GM23338 (cell line): Measurements from ENCODE around the gene AIG1. TPM values are rescaled to one million over a fixed set of nuclear protein-coding genes. Genes with fewer than 3 reads are reported as not detected.

Experiments used
- ATAC-seq: fragments of 200-7000 bp; cut with Tn5 transposase; 3 replicates; pipeline ENCODE4 v1.9.1; 2020
- DNase-seq: peaks from one replicate; pipeline ENCODE4 v3.0.0-alpha.2; 2015; ENCODE audit warnings: low spot score
- H2AFZ ChIP-seq: fragments of 200-600 bp; sonication (generic); 2 replicates; pipeline ENCODE4 v1.8.0; 2016; ENCODE audit warnings: antibody characterized with exemption, mild to moderate bottlenecking, moderate library complexity
- H3F3A ChIP-seq: fragments of 200-600 bp; sonication (generic); replicated peaks from 2 replicates; pipeline ENCODE4 v1.8.0; 2017; ENCODE audit warnings: antibody characterized with exemption, mixed run types, low read depth
- H3K27ac ChIP-seq: fragments of 200-600 bp; sonication (generic); 2 replicates; pipeline ENCODE4 v1.6.1; 2016; ENCODE audit warnings: low read depth
- H3K27me3 ChIP-seq: fragments of 200-600 bp; sonication (generic); 2 replicates; pipeline ENCODE4 v1.8.0; 2016; ENCODE audit warnings: mild to moderate bottlenecking, mixed run types, moderate library complexity; ENCODE audit not compliant: insufficient read depth
- H3K36me3 ChIP-seq: fragments of 200-600 bp; sonication (generic); 2 replicates; pipeline ENCODE4 v1.8.0; 2016; ENCODE audit warnings: mild to moderate bottlenecking; ENCODE audit not compliant: insufficient read depth
- H3K4me1 ChIP-seq: fragments of 200-600 bp; sonication (generic); 2 replicates; pipeline ENCODE4 v1.8.0; 2016; ENCODE audit warnings: mild to moderate bottlenecking, moderate library complexity; ENCODE audit not compliant: insufficient read depth
- H3K4me2 ChIP-seq: fragments of 200-600 bp; sonication (generic); 2 replicates; pipeline ENCODE4 v1.7.1; 2017; ENCODE audit warnings: mixed run types
- H3K4me3 ChIP-seq: fragments of 200-600 bp; sonication (generic); 2 replicates; pipeline ENCODE4 v1.6.1; 2016; ENCODE audit warnings: mixed run types
- H3K79me2 ChIP-seq: fragments of 200-600 bp; sonication (generic); replicated peaks from 2 replicates; pipeline ENCODE4 v1.8.0; 2017; ENCODE audit warnings: mild to moderate bottlenecking; ENCODE audit not compliant: insufficient read depth
- H3K9me2 ChIP-seq: fragments of 200-600 bp; sonication (generic); 2 replicates; pipeline ENCODE4 v1.8.0; 2017; ENCODE audit not compliant: insufficient read depth
- H4K20me1 ChIP-seq: fragments of 200-600 bp; sonication (generic); replicated peaks from 2 replicates; pipeline ENCODE4 v1.8.0; 2017; ENCODE audit warnings: mild to moderate bottlenecking; ENCODE audit not compliant: insufficient read depth
- H3K27ac Mint-ChIP-seq: 2 replicates; pipeline ENCODE4 v1.8.0; 2020; ENCODE audit warnings: inconsistent platforms, mild to moderate bottlenecking, moderate library complexity, mixed read lengths
- H3K27me3 Mint-ChIP-seq: 3 replicates; pipeline ENCODE4 v1.8.0; 2022; ENCODE audit warnings: low read depth, mild to moderate bottlenecking, moderate library complexity, mixed read lengths, inconsistent platforms; ENCODE audit not compliant: insufficient read depth, poor library complexity
- H3K36me3 Mint-ChIP-seq: 3 replicates; pipeline ENCODE4 v1.8.0; 2021; ENCODE audit warnings: low read depth, mild to moderate bottlenecking, inconsistent platforms, moderate library complexity, mixed read lengths
- H3K4me1 Mint-ChIP-seq: 3 replicates; pipeline ENCODE4 v1.8.0; 2020; ENCODE audit warnings: mild to moderate bottlenecking, inconsistent platforms, mixed read lengths
- H3K4me3 Mint-ChIP-seq: 3 replicates; pipeline ENCODE4 v1.8.0; 2021; ENCODE audit warnings: moderate library complexity, mild to moderate bottlenecking, inconsistent platforms, mixed read lengths
- H3K9me3 Mint-ChIP-seq: 3 replicates; pipeline ENCODE4 v1.8.0; 2020; ENCODE audit warnings: moderate library complexity, mild to moderate bottlenecking, inconsistent platforms, mixed read lengths
- CREB1 ChIP-seq: fragments of 250-450 bp; sonication (Bioruptor Pico); IDR thresholded peaks from 2 replicates; pipeline ENCODE4 v1.5.0; 2020; ENCODE audit warnings: low read depth, mild to moderate bottlenecking, moderate library complexity
- CTCF ChIP-seq, 2 experiments: fragments of 200-600 bp in 1 of 2; sonication (generic) in 1 of 2; conservative IDR thresholded peaks; 2 replicates each; pipeline versions ENCODE4 v1.5.1 to v1.6.1; 2016 to 2017; ENCODE audit warnings: antibody characterized with exemption in 2 of 2, low read depth in 2 of 2, mild to moderate bottlenecking in 2 of 2, moderate library complexity in 1 of 2
- EZH2phosphoT487 ChIP-seq: fragments of 200-600 bp; sonication (generic); IDR thresholded peaks from one replicate; pipeline ENCODE4 v1.8.1; 2018; ENCODE audit warnings: antibody characterized with exemption; ENCODE audit not compliant: unreplicated experiment
- JUNB ChIP-seq: IDR thresholded peaks from one replicate; pipeline ENCODE4 v1.6.1; 2016; ENCODE audit warnings: antibody characterized with exemption; ENCODE audit not compliant: unreplicated experiment
- POLR2AphosphoS5 ChIP-seq: IDR thresholded peaks from 2 replicates; pipeline ENCODE4 v1.6.1; 2016; ENCODE audit warnings: antibody characterized with exemption, low read depth
- ZNF114 ChIP-seq: fragments of 250-450 bp; sonication (Bioruptor Pico); IDR thresholded peaks from 2 replicates; pipeline ENCODE4 v1.5.0; 2020; ENCODE audit warnings: mild to moderate bottlenecking, moderate library complexity
- polyA plus RNA-seq: library from polyadenylated mRNA; unstranded; fragments of >200 nt; fragmentation: Nextera tagmentation; extraction: Ambion mirVana; gene quantifications from 2 replicates; pipeline ENCODE4 v1.2.1, GENCODE V29; 2016
- total RNA-seq: library from RNA; depleted of rRNA; stranded (reverse); fragments of >200 nt; shearing (Covaris generic); gene quantifications from 2 replicates; pipeline ENCODE4 v1.2.3, GENCODE V29; 2014
- TF ChIP-seq, protein P1 (sequence below): fragments of 250-450 bp; sonication (Bioruptor Pico); IDR thresholded peaks from 2 replicates; pipeline ENCODE4 v1.5.0; 2020; ENCODE audit warnings: mild to moderate bottlenecking, moderate library complexity
- TF ChIP-seq, protein P2 (sequence below): IDR thresholded peaks from 2 replicates; pipeline ENCODE4 v1.6.1; 2016; ENCODE audit warnings: antibody characterized with exemption

AIG1 gene
- total and polyA plus RNA-seq, 2 experiments from 2014 or later, result 65.2 to 88.4 TPM

DNA sequence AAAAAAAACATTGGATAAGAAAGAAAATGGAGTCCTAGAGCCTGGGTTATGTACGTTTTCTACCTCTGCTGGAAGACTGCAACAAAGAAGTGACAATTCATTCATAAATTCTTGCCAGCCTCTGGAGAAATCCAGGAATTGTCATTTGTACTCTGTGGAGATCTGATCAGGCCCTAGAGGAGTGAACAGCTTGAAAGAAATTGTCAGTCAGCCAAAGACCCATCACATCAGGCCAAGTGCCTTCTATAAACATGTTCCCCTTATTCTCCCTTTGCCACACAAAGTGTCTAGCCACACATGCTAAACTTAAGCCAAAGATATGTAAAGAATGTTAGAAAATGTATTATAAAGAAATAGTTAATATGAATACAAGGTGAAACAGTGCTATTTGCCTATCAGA is 237.4 kb downstream of the AIG1 start (continued):
- TF ChIP-seq EZH2phosphoT487, result no peak
- TF ChIP-seq JUNB, result no peak
- TF ChIP-seq, protein P1, sequence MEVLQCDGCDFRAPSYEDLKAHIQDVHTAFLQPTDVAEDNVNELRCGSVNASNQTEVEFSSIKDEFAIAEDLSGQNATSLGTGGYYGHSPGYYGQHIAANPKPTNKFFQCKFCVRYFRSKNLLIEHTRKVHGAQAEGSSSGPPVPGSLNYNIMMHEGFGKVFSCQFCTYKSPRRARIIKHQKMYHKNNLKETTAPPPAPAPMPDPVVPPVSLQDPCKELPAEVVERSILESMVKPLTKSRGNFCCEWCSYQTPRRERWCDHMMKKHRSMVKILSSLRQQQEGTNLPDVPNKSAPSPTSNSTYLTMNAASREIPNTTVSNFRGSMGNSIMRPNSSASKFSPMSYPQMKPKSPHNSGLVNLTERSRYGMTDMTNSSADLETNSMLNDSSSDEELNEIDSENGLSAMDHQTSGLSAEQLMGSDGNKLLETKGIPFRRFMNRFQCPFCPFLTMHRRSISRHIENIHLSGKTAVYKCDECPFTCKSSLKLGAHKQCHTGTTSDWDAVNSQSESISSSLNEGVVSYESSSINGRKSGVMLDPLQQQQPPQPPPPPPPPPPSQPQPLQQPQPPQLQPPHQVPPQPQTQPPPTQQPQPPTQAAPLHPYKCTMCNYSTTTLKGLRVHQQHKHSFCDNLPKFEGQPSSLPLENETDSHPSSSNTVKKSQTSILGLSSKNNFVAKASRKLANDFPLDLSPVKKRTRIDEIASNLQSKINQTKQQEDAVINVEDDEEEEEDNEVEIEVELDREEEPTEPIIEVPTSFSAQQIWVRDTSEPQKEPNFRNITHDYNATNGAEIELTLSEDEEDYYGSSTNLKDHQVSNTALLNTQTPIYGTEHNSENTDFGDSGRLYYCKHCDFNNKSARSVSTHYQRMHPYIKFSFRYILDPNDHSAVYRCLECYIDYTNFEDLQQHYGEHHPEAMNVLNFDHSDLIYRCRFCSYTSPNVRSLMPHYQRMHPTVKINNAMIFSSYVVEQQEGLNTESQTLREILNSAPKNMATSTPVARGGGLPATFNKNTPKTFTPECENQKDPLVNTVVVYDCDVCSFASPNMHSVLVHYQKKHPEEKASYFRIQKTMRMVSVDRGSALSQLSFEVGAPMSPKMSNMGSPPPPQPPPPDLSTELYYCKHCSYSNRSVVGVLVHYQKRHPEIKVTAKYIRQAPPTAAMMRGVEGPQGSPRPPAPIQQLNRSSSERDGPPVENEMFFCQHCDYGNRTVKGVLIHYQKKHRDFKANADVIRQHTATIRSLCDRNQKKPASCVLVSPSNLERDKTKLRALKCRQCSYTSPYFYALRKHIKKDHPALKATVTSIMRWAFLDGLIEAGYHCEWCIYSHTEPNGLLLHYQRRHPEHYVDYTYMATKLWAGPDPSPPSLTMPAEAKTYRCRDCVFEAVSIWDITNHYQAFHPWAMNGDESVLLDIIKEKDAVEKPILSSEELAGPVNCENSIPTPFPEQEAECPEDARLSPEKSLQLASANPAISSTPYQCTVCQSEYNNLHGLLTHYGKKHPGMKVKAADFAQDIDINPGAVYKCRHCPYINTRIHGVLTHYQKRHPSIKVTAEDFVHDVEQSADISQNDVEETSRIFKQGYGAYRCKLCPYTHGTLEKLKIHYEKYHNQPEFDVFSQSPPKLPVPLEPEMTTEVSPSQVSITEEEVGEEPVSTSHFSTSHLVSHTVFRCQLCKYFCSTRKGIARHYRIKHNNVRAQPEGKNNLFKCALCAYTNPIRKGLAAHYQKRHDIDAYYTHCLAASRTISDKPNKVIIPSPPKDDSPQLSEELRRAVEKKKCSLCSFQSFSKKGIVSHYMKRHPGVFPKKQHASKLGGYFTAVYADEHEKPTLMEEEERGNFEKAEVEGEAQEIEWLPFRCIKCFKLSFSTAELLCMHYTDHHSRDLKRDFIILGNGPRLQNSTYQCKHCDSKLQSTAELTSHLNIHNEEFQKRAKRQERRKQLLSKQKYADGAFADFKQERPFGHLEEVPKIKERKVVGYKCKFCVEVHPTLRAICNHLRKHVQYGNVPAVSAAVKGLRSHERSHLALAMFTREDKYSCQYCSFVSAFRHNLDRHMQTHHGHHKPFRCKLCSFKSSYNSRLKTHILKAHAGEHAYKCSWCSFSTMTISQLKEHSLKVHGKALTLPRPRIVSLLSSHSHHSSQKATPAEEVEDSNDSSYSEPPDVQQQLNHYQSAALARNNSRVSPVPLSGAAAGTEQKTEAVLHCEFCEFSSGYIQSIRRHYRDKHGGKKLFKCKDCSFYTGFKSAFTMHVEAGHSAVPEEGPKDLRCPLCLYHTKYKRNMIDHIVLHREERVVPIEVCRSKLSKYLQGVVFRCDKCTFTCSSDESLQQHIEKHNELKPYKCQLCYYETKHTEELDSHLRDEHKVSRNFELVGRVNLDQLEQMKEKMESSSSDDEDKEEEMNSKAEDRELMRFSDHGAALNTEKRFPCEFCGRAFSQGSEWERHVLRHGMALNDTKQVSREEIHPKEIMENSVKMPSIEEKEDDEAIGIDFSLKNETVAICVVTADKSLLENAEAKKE (CRISPR knock-in tag), result no peak
- TF ChIP-seq, protein P2, sequence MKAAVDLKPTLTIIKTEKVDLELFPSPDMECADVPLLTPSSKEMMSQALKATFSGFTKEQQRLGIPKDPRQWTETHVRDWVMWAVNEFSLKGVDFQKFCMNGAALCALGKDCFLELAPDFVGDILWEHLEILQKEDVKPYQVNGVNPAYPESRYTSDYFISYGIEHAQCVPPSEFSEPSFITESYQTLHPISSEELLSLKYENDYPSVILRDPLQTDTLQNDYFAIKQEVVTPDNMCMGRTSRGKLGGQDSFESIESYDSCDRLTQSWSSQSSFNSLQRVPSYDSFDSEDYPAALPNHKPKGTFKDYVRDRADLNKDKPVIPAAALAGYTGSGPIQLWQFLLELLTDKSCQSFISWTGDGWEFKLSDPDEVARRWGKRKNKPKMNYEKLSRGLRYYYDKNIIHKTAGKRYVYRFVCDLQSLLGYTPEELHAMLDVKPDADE, result no peak
- TF ChIP-seq CREB1, result no peak
- TF ChIP-seq ZNF114 (CRISPR knock-in tag), result no peak

- H3K4me2 ChIP-seq, result no peak overlapping the region
- TF ChIP-seq ZNF114 (CRISPR knock-in tag), result no peak
- TF ChIP-seq EZH2phosphoT487, result no peak
- TF ChIP-seq POLR2AphosphoS5, result no peak
- peak; percentile 6 to 17; a peak in 1 of 4 replicates for TF ChIP-seq CTCF (conservative IDR thresholded peaks at IDR 0.05; ENCODE audit: low read depth in 2 of 2)
- TF ChIP-seq CREB1, result no peak
- ATAC-seq (peak; percentile 51), DNase-seq (peak; percentile 32)
- H3K4me1 ChIP-seq, result 0 out of 2 replicates have a peak, but pooled peaks cover 2% of the 10 kb centered on the region
- Mint-ChIP-seq H3K4me3 (no peak overlapping the region), H3K27ac (no peak overlapping the region), H3K36me3 (peaks cover 5% of the 10 kb centered on the region; the same call in 2 of the 3 replicates), H3K4me1 (peaks cover 6% of the 10 kb centered on the region), H3K9me3 (peaks cover 4% of the 10 kb centered on the region; the same call in 2 of the 3 replicates), H3K27me3 (no peaks in the 10 kb centered on the region)
- no peak overlapping the region for H3K4me3 ChIP-seq
- H3K79me2 ChIP-seq, result no peaks in the 10 kb centered on the region
- H3K36me3 ChIP-seq, result 0 out of 2 replicates have a peak, but pooled peaks cover 4% of the 10 kb centered on the region
- H3K27ac ChIP-seq, result no peak overlapping the region
- H3K9me2 ChIP-seq, result peaks cover 13% of the 10 kb centered on the region
- H3F3A ChIP-seq, result no peaks in the 10 kb centered on the region
- no peaks in the 10 kb centered on the region for H3K27me3 ChIP-seq
- H2AFZ ChIP-seq, result no peak overlapping the region
- H4K20me1 ChIP-seq, result no peaks in the 10 kb centered on the region
Measured at GRCh38 chr6:143299253-143300166, 238.8 kb downstream of the AIG1 start.
